ENCODE results near the gene CFAP300. TPM values are rescaled to one million over a fixed set of nuclear protein-coding genes. Genes with fewer than 3 reads are reported as not detected.

CFAP300 gene
- total RNA-seq, 2 donors from 2014 or later = 2.9 to 5.2 TPM

- Mint-ChIP-seq H3K27ac (peak overlapping the region; percentile 99), H3K4me1 (peaks cover 42% of the 10 kb centered on the region), H3K4me3 (peak overlapping the region; percentile 97), H3K9me3 (no peaks in the 10 kb centered on the region), H3K36me3 (ENCODE audit: low read depth) (peaks cover 11% of the 10 kb centered on the region), H3K27me3 (ENCODE audit: insufficient read depth) (no peaks in the 10 kb centered on the region)
- Histone ChIP-seq H3K9me3 (ENCODE audit: control insufficient read depth, low read length) (no peaks in the 10 kb centered on the region), H3K36me3 (ENCODE audit: control insufficient read depth, insufficient read depth, low read length) (peaks cover 18% of the 10 kb centered on the region), H3K27ac (ENCODE audit: low read depth, low read length) (peak overlapping the region; percentile 97), H3K9ac (ENCODE audit: extremely low read depth, low read length, poor library complexity, severe bottlenecking) (peak overlapping the region; percentile 97), H3K27me3 (ENCODE audit: control insufficient read depth, insufficient read depth, low read length, poor library complexity, severe bottlenecking) (no peaks in the 10 kb centered on the region), H3K4me3 (ENCODE audit: low read length) (peak overlapping the region; percentile 98), H3K4me1 (ENCODE audit: control insufficient read depth, insufficient read depth, low read length) (peaks cover 20% of the 10 kb centered on the region)
- no peak for DNase-seq
- no peak for TF ChIP-seq CTCF (conservative IDR thresholded peaks at IDR 0.05)
- 0% methylated on average over 9 to 19 of the region's 20 CpGs for WGBS, 2 experiments (ENCODE audit: insufficient coverage in 1 of 2, insufficient read length in 1 of 2)
These were observed 64.7 kb downstream of the CFAP300 start for GRCh38 chr11:102111787-102112508.

DNA sequence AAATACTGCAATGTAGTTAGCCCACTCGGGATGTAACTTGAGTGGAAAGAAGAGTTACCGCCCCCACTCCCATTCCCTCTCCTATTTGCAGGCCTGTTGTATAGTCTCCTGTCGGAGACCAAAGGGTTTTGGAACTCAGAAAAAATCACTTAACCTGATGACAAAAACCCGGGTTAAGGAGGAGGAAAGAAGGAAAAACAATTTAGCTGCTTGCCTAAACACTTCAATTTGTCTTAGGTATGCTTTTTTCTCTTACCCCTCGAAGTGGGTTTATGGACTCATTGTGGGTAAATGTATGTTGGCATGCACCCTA is 65.2 kb downstream of the CFAP300 start:
- Histone ChIP-seq H3K27ac (ENCODE audit: low read depth, low read length) (peak overlapping the region; percentile 42), H3K4me1 (ENCODE audit: control insufficient read depth, insufficient read depth, low read length) (peaks cover 24% of the 10 kb centered on the region), H3K4me3 (ENCODE audit: low read length) (peak overlapping the region; percentile 98), H3K9ac (ENCODE audit: extremely low read depth, low read length, poor library complexity, severe bottlenecking) (peak overlapping the region; percentile 97), H3K36me3 (ENCODE audit: control insufficient read depth, insufficient read depth, low read length) (peaks cover 23% of the 10 kb centered on the region), H3K27me3 (ENCODE audit: control insufficient read depth, insufficient read depth, low read length, poor library complexity, severe bottlenecking) (no peaks in the 10 kb centered on the region), H3K9me3 (ENCODE audit: control insufficient read depth, low read length) (no peaks in the 10 kb centered on the region)
- Mint-ChIP-seq H3K4me1 (peaks cover 47% of the 10 kb centered on the region), H3K4me3 (peak overlapping the region; percentile 97), H3K36me3 (ENCODE audit: low read depth) (peaks cover 16% of the 10 kb centered on the region), H3K27me3 (ENCODE audit: insufficient read depth) (no peaks in the 10 kb centered on the region), H3K9me3 (no peaks in the 10 kb centered on the region), H3K27ac (peak overlapping the region; percentile 99)
- TF ChIP-seq CTCF (conservative IDR thresholded peaks at IDR 0.05) = no peak
- WGBS, 2 experiments (ENCODE audit: insufficient coverage in 1 of 2, insufficient read length in 1 of 2) = 0 to 4% methylated on average over 4 of the region's 5 CpGs
- DNase-seq = no peak

DNA sequence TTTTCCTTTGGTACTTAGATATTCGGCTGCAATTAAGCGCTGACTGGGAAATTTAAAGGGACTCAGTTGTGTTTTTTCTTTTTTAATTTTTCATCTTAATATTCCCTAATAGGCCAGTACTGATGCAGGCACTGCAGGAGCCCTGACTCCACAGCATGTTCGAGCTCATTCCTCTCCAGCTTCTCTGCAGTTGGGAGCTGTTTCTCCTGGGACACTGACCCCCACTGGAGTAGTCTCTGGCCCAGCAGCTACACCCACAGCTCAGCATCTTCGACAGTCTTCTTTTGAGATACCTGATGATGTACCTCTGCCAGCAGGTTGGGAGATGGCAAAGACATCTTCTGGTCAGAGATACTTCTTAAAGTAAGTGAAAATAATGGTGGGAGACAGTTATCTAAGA is 66.8 kb downstream of the CFAP300 start:
- DNase-seq = peak; percentile 53
- peaks cover 32% of the 10 kb centered on the region for H3K4me1 ChIP-seq (ENCODE audit: control insufficient read depth, insufficient read depth, low read length)
- peak overlapping the region; percentile 10 for H3K27ac Mint-ChIP-seq

More for the DNA sequence above, 66.8 kb downstream of the CFAP300 start:
- peak overlapping the region; percentile 98 for H3K4me3 ChIP-seq (ENCODE audit: low read length)
- H3K4me1 Mint-ChIP-seq = peaks cover 57% of the 10 kb centered on the region
- peak overlapping the region; percentile 97 for H3K4me3 Mint-ChIP-seq
- H3K9ac ChIP-seq (ENCODE audit: extremely low read depth, low read length, poor library complexity, severe bottlenecking) = no peak overlapping the region
- 62 to 68% methylated on average over 4 of the region's 4 CpGs for WGBS, 2 experiments (ENCODE audit: insufficient coverage in 1 of 2, insufficient read length in 1 of 2)
- H3K36me3 Mint-ChIP-seq (ENCODE audit: low read depth) = peaks cover 17% of the 10 kb centered on the region
- H3K36me3 ChIP-seq (ENCODE audit: control insufficient read depth, insufficient read depth, low read length) = peaks cover 30% of the 10 kb centered on the region
- no peaks in the 10 kb centered on the region for H3K27me3 Mint-ChIP-seq (ENCODE audit: insufficient read depth)
- no peaks in the 10 kb centered on the region for H3K27me3 ChIP-seq (ENCODE audit: control insufficient read depth, insufficient read depth, low read length, poor library complexity, severe bottlenecking)
- no peak overlapping the region for H3K27ac ChIP-seq (ENCODE audit: low read depth, low read length)
- no peaks in the 10 kb centered on the region for H3K9me3 Mint-ChIP-seq
- peak; percentile 29 for TF ChIP-seq CTCF (conservative IDR thresholded peaks at IDR 0.05)
- no peaks in the 10 kb centered on the region for H3K9me3 ChIP-seq (ENCODE audit: control insufficient read depth, low read length)
